B cell (primary cell): ENCODE measurements around the gene TRIM46.

Experiments used
- CTCF ChIP-seq: fragments of 200-600 bp; IDR thresholded peaks from one replicate; pipeline ENCODE4 v1.8.0; 2022; ENCODE audit warnings: antibody characterized with exemption, mild to moderate bottlenecking
- EZH2 ChIP-seq: IDR thresholded peaks from 2 replicates; pipeline ENCODE4 v1.6.1; 2012; ENCODE audit warnings: borderline replicate concordance, low read depth, mild to moderate bottlenecking, moderate library complexity, low read length; ENCODE audit not compliant: insufficient read depth, poor library complexity, severe bottlenecking

GRCh38 chr1:155196103-155196892 is 22.6 kb downstream of the TRIM46 start:
- TF ChIP-seq CTCF (no peak), EZH2 (no peak)
